ENCODE results near the gene SBF1.

The SBF1 gene

DNA sequence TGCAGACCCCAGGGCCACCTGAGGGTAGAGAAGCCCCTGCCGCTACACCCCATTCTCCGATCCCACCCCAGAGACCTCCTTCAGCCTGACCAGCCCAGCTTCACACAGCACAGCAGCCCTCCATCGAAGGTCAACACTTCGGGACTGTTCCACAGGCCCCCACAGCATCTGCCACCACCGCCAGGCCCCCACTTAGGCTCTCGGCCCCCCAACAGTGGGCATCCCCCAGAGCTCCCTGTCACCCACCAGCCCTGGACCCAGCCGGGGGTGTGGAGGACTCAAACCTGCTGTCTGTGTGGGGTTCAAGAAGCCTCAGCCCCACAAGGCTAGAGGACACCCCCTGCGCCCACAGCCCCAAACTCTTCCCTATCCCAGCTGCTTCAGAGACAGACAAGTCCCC lies 6.2 kb downstream of the SBF1 start:
- TF ChIP-seq CTCF (IDR thresholded peaks at IDR 0.05; ENCODE audit: extremely low read depth, missing control alignments), result no peak
- no peak for DNase-seq (ENCODE audit: low spot score)

DNA sequence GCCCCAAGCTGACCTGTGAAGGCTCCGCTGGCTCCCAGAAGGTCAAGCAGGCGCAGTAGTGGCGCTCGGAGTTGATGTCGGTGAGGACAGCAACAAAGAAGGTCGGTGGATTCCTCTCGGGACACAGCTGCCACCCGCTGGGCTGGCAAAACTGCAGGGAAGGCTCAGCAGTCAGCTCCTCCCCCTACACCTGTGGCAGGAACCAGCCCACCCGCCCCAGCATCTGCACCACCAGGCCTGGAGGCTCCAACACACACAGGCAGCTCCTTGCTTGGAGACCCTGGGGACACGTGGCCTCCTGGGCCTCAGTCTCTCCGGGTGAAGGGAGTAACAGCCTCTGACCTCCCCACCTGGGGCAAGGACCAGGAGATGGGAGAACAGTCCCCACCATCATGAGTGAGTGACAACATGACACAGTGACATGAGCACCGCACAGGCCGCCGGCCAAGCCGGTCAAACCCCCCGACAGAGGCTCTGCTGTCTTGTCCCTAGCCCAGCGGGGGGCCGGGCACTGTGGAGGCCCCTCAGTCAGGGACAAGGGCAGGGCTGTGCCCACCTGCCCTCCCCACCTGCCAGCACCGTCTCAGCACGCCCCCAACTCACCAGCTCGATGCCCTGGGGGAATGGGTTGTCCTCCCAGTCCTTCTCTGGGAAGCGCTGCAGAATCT lies 6.9 kb downstream of the SBF1 start:
- no peak for TF ChIP-seq CTCF (IDR thresholded peaks at IDR 0.05; ENCODE audit: extremely low read depth, missing control alignments)
- DNase-seq (ENCODE audit: low spot score), result no peak

DNA sequence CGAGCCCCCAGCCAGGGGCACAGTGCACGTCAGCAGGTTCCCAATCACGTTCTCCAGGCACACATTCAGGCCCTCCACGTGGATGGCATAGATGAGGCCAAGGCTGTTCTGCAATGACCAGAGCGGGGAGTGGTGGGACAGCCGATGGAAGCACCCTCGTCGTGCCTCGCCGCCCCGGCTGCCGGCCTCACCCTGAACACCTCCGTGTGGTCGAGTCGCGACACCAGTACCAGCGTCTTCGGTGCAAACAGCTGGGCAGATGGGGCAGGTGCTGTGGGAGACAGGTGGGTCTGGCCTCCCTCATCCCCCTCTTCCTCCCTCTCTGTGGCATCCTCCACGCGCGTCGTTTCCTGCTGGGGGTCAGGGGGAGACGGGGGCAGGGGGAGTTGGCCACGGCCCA lies 7.5 kb downstream of the SBF1 start:
- no peak for TF ChIP-seq CTCF (IDR thresholded peaks at IDR 0.05; ENCODE audit: extremely low read depth, missing control alignments)
- DNase-seq (ENCODE audit: low spot score), result no peak

DNA sequence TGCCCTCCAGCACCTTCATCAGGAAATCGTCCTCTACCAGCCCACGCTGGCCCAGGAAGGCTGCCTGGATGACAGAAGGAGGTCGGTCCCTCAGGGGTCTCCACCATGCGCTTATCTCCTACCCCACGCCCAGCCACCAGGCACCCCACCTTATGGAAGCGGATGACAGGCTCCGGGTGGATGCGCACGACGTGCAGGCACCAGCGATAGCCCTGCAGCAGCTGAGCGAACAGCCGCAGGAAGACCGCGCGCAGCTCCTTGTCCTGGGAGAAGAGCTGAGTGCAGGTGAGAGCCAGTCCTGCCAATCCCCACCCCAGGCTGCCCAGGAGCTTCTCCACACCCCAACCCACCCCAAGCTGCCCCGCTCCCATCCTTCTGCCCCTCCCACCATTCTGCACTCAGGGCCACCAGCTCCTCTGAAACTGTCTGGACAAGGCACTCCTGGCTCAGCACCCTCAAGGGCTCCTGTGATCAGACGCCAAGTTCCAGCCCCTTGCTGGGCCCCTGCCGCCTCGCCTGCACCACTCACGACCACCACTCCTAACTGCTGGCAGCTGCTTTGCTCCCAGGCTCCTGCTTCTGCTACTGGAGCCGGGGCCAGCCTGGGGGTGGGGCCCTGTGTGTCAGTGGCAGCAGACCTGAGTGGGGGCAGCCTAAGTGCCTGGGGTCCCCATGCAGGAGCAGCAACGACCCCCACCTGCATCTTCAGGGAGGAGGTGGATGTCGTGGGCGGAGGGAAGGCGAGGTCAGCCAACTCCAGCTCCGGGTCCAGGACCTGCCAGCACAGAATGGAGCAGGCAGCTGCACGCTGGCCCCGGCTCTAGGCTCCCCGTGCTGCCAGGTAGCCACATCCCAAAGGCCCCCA lies 9.5 kb downstream of the SBF1 start:
- DNase-seq (ENCODE audit: low spot score), result no peak
- TF ChIP-seq CTCF (IDR thresholded peaks at IDR 0.05; ENCODE audit: extremely low read depth, missing control alignments), result no peak

GRCh38 chr22:50464451-50464850 lies 10.4 kb downstream of the SBF1 start:
- TF ChIP-seq CTCF (IDR thresholded peaks at IDR 0.05; ENCODE audit: extremely low read depth, missing control alignments), result no peak
- no peak for DNase-seq (ENCODE audit: low spot score)

DNA sequence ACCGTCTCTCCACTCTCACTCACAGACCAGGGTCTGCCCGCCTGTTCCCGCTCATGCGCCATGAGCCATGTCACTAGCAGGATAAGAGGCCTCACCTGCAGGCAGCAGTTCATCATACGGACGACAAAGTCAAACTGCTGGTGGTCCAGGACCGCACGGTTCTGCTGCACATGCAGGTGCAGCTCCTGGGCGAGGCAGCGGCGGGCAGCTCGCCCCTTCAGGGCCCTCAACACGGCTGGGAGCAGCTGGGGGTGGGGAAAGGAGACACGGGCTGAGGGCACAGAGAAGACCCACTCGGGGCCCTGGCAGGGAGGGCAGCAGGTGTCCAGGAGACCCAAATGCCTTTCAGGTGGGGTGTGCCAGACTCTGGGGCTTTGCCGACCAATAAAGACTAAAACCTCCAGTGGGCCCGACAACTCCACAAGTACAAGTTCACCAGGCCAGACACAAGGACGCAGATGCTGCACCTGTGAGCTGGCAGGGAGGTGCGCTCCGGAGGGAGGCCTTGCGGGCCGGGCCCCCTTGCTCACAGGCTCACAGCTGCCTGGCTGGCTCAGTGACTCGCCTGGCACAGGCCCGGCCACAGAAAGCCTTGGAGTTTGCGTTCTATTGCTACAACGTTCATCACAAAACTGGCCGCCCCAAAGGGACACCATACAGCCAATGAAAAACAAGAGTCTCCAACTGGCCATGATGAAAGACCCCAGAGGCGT lies 11.5 kb downstream of the SBF1 start:
- DNase-seq (ENCODE audit: low spot score), result no peak
- no peak for TF ChIP-seq CTCF (IDR thresholded peaks at IDR 0.05; ENCODE audit: extremely low read depth, missing control alignments)

All from GM20000 (cell line).